NCI-H187 treated with DMSO at 0.1 percent for 48 hours (cell line): ENCODE data around the gene WDR33.
A peak's percentile ranks its signal among the peaks of the same experiment; 100 is the strongest.

Experiments used
- DNase-seq: peaks from one replicate; lab custom pipeline; 2025; lab: John Stamatoyannopoulos, UW

Gene WDR33

DNA sequence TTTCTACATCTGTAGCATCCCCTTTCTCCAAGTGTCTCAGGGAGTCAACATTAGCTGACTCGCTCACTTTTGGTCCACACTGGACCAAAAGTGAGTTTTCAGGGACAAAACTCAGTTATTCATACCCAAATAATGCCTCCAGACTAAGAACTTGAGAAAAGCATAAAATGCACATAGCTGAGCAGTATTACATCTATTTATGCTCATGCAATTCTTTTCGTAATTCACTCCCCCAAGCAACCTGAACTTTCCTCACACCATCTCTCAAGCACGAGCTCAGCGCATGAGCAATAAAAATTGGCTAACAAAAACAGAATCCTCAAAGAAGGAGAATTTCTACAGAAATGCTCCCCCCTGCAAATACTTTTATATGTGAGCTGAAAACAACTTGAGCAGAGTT is 92.7 kb downstream of the WDR33 start:
- DNase-seq, result no peak

- DNase-seq, result no peak
These were observed 95.1 kb downstream of the WDR33 start for GRCh38 chr2:127715778-127716449.

- DNase-seq, result no peak
These were observed 97.4 kb downstream of the WDR33 start for GRCh38 chr2:127713562-127713961.

- DNase-seq, result no peak
These were observed 98.0 kb downstream of the WDR33 start for GRCh38 chr2:127712999-127713398.

DNA sequence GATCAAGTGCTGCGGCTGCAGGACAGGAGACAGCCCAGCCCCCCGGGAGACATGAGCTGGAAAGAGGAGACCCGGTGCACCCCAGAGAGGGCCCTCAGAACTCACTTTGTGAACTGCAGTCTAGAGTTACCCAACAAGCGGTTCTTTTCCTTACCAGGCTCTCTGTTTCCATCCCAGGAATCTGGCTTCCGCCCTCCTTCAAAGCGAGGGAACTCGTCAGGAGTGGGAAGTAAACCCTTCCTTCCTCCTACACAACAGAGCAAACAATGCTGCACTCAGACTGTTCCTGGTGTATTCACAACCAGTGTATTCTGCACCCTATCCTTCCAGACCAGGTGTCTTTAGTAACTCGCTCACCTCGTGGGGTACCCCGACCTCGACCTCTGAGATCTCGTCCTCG is 101.6 kb downstream of the WDR33 start:
- DNase-seq, result no peak

DNA sequence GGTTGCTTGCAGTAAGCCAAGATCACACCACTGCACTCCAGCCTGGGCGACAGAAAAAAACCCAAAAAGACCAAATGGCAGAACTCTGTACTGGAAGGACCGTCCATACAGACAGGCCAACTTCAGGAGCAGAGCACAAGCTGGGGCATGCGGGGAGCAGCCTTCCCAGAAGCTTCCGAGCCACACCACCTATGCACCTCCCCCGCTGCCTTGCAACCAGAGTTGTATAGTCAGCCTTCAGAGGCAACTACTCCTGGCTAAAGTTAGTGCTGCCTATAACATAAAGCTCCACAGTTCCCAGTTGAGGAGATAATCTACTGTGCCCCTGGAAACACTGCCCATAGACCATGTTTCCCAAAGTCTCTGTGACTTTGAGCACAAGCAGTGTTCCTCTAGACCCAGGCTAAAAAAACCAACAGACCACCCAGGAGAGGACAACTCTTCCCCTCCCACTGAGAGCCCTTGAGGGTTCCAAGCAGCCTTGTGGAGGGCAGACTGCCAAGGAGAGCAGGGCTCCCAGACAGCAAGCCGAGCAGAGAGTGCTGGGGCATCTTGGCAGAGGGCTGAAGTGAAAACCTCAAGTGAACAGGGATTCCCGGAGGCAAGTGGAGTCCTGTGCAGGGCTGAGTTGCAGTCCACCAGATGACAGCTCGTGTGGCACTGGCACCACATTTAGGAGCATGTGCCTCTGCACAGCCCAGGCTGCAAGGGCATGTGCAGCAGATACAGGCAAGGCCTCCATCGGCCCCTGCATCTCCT is 102.9 kb downstream of the WDR33 start:
- no peak for DNase-seq

GRCh38 chr2:127706215-127706990 is 104.6 kb downstream of the WDR33 start:
- no peak for DNase-seq

DNA sequence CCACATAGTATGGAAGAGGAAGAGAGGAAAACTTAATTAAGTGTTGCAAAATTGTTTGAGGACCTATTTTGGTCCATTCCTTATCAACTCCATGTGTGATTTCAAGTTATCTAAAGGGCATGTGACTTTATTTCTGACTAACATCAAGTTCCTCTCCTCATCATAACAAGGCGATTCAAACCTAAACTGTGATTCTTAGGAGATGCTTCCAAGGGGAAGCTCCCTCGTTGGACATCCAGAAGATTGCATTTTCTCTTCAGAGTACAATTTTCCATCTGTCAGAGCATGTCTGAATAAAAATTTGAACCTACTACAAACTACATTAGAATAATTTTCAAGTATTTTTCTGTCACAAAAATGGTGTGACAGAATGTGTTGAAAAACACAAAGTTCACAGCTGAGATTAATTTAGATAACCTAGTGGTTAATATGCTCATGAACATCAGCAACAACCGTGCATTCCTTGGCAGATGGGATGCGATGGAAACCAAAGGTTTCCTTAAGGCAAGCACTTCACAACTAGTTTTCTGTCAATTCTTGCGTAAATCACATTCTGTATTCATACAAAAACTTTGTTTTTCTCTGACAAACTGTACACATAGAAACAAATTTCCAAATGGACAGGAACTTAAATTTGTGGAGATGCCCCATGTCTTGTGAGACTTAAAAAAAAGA is 105.4 kb downstream of the WDR33 start:
- DNase-seq, result no peak

- no peak for DNase-seq
These were observed 106.2 kb downstream of the WDR33 start for GRCh38 chr2:127704641-127705390.

- no peak for DNase-seq
These were observed 107.7 kb downstream of the WDR33 start for GRCh38 chr2:127703282-127703681.

DNA sequence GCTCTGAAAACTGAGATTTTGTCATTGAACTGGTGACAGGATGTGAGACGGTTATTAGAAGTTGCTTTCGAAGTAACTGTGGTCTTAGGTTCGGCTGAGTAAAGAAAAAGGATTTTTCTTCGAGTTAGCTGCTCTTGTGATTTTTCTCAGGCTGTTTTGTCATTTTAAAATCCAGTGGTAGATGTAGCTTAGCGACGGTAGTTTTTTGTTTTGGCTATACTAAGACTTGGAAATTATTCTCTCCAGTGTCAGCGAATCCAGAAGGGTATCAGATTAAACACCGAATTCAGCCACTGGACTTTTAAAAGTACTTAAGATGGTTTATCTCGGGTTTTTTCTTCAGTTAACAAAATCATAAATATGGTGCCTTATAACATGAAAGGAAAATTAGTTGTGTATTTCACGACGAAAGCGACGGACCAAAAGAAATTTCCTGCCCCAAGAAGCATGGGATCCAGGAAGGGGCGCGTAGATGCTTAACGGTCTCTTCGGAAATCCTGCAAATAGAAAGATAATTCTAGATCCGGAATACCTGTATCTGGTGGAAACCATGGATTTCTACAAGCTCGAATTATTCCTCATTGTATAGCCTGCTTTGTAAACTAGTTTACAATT is 108.5 kb downstream of the WDR33 start:
- DNase-seq, result no peak

DNA sequence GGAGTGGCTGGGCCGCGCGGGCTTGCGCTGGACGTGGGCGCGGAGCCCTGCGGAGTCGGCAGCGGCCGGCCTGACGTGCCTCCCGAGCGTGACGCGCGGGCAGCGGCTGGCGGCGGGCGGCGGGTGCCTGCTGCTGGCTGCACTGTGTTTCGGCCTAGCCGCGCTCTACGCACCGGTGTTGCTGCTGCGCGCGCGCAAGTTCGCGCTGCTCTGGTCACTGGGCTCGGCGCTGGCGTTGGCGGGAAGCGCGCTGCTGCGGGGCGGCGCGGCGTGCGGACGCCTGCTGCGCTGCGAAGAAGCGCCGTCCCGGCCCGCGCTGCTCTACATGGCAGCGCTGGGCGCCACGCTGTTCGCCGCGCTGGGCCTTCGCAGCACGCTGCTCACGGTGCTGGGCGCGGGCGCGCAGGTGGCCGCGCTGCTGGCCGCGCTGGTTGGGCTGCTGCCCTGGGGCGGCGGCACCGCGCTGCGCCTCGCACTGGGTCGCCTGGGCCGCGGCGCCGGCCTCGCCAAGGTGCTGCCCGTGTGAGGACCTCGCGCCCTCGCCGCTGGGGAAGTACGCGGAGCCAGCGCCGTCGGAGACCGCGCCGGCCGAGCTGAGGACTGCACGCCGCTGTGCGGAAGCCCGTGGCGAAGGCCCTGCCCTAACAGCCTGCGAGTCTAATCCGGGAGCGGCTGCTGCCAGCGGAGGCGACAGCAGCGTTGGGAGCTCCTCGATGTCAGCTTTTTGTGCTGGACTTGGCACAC is 109.1 kb downstream of the WDR33 start:
- no peak for DNase-seq

DNA sequence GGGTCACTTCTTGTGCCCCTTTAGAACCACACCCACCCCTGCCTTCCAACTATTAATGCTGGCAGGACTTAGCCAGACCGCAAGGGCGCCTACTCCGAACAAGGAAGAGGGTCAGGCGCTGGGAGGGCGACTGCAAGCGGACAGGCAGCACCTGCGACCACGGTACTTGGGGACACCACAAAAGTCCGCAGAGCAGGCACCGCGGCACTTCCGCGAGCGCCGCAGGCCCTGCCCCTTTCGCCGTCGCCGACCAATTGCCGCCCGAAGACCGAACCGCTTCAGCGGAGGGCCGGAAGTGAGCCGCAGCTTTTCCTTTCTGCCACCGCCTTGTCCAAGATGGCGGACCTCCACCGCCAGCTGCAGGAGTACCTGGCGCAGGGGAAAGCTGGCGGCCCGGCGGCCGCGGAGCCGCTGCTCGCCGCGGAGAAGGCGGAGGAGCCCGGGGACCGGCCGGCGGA is 109.7 kb downstream of the WDR33 start, which contains the start of gene SFT2D3:
SFT2D3 (plus strand) TSS at position 305 of the 458 bp plus-strand sequence; CDS start at position 337, 32 bp downstream.
- DNase-seq, result peak; percentile 32

GRCh38 chr2:127700527-127701192 is 110.3 kb downstream of the WDR33 start:
- DNase-seq, result no peak

DNA sequence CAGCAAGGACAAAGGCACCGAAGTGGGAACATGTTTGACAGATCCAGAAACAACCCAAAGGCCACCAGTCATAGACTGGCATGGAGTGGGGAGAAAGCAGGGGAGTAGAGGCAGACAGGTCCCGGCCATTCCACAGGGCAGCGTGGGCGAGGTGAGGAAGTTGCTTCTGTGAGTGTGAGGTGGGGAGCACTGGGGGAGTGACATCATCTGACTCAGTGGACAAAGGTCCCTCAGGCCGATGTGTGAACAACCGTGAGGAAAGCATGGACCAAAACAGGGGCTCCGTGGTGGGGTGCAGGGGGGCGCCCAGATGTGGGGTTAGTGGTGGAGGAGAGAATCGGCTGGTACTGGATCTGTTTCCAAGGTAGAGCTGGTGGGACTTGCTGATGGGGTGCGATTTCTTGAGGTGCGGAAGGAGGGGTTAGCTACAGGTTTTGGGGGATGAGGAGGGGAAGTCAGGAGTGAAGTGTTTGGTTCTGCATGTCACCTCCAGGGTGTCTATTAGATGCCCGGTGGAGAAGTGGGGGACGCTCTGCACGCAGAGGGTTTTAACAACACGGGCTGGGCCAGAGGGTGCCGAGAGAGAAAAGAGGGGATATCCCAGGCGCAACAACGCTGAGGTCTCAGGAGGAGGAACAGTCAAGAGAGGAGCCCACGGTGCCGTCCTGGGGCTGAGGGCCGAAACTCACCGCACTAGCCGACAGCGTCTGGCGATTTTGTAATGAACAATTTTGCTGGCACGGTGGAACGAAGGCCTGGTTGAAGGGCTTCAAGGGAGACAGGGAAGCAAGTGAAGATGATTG is 112.2 kb downstream of the WDR33 start:
- DNase-seq, result no peak

DNA sequence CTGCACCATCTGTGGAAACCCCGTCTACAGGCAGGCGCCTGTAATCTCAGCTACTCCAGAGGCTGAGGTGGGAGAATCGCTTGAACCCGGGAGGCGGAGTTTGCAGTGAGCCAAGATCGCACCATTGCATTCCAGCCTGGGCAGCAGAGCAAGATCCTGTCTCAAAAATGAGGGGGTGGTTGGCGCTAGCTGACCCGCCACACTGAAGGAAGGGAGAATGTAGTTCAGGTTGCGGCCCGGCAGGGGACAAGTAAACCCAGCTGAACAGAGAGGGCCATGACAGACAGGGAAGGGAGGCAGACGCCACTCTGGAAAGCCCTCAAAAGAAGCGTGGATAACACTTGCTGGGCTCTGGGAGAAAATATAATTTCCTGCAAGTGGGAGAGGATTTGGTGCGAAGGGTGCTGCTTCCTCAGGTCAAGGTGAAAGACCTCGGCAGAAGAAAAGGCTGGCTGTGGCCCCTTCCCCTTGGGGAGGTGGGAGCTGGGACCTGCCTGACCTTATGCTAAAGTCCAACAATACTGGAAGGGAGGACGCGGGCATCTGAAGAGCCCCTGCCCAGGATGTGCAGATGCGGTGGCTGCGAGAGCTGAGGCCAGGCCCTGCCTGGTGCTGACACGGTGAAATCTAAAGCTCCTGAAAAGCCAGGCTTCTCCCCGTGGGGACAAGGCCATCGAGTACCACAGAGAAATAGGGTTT is 113.3 kb downstream of the WDR33 start:
- no peak for DNase-seq

- no peak for DNase-seq
These were observed 115.2 kb downstream of the WDR33 start for GRCh38 chr2:127695491-127696472.
